Measurements from ENCODE around the gene SLC9A8. TPM values are rescaled to one million over a fixed set of nuclear protein-coding genes. Genes with fewer than 3 reads are reported as not detected.

The SLC9A8 gene
- total RNA-seq, 1 experiment from 2014 or later, result 7.5 TPM

GRCh38 chr20:49899541-49900383 is 87.1 kb downstream of the SLC9A8 start:
- Histone ChIP-seq H3T11ph (ENCODE audit: low read length) (no peak overlapping the region), H3K9me3 (ENCODE audit: control insufficient read depth, low read depth, low read length) (no peaks in the 10 kb centered on the region), H2BK20ac (ENCODE audit: low read depth, low read length, poor library complexity, severe bottlenecking) (no peak overlapping the region), H4K5ac (ENCODE audit: insufficient read length, low read depth, low read length) (no peak overlapping the region), H4K91ac (ENCODE audit: insufficient read length, low read depth, low read length) (no peak overlapping the region), H3K14ac (ENCODE audit: insufficient read depth, low read length) (no peak overlapping the region), H3K4me2 (ENCODE audit: insufficient read depth, insufficient read length, low read length) (no peak overlapping the region), H4K8ac (replicated peaks; ENCODE audit: insufficient read length, low read depth, low read length) (no peak overlapping the region), H3K9ac (ENCODE audit: extremely low read depth, insufficient read length, low read length) (no peak overlapping the region), H3K18ac (ENCODE audit: insufficient read length, low read depth, low read length) (no peak overlapping the region), H3K23me2 (ENCODE audit: insufficient read length, low read depth, low read length, poor library complexity, severe bottlenecking) (no peaks in the 10 kb centered on the region), H2AFZ (ENCODE audit: low read length) (no peak overlapping the region), H2AK5ac (ENCODE audit: insufficient read length, low read length) (no peak overlapping the region), H3K4me1 (ENCODE audit: insufficient read depth, low read length) (no peaks in the 10 kb centered on the region), H2BK5ac (ENCODE audit: insufficient read length, low read length) (no peak overlapping the region), H3K23ac (ENCODE audit: insufficient read length, low read depth, low read length) (no peak overlapping the region), H3K79me1 (ENCODE audit: insufficient read depth, low read depth, low read length, poor library complexity, severe bottlenecking) (no peaks in the 10 kb centered on the region), H3K27me3 (ENCODE audit: insufficient read depth, low read length) (no peaks in the 10 kb centered on the region), H3K79me2 (ENCODE audit: insufficient read depth, low read length) (no peaks in the 10 kb centered on the region), H3K27ac (ENCODE audit: insufficient read length, low read depth, low read length) (no peak overlapping the region), H3K56ac (ENCODE audit: insufficient read length, low read depth, low read length) (no peak overlapping the region), H2BK15ac (ENCODE audit: low read depth, low read length) (no peak overlapping the region), H4K20me1 (ENCODE audit: control insufficient read depth, insufficient read depth, insufficient read length) (no peaks in the 10 kb centered on the region), H2BK120ac (ENCODE audit: low read depth, low read length, poor library complexity, severe bottlenecking) (no peak overlapping the region), H3K4ac (ENCODE audit: low read depth, low read length) (no peak overlapping the region), H2BK12ac (ENCODE audit: insufficient read length, low read depth, low read length) (no peak overlapping the region)
- no peak for DNase-seq
- Mint-ChIP-seq H3K36me3 (ENCODE audit: insufficient read depth in 1 of 3, low read depth in 3 of 3) (peaks cover 0 to 8% (median 0%) of the 10 kb centered on the region in 3 experiments; a peak in 3 of 7 replicates), H3K27ac (peak overlapping the region in 1 of 3 experiments; percentile 45; a peak in 1 of 7 replicates), H3K27me3 (ENCODE audit: low read depth) (no peaks in the 10 kb centered on the region), H3K4me1 (peaks cover 0 to 3% of the 10 kb centered on the region in 2 experiments; a peak in 1 of 4 replicates), H3K9me3 (no peaks in the 10 kb centered on the region; a peak in 1 of 5 replicates), H3K4me3 (no peak overlapping the region)
- no CpG with 5 or more reads among the region's 10 CpGs for WGBS (ENCODE audit: extremely low coverage, insufficient read length, low lambda C conversion rate)
- TF ChIP-seq CTCF (conservative IDR thresholded peaks at IDR 0.05), result no peak

Measured in H9 (cell line).